GM03348 (cell line): ENCODE data around the gene KRTAP20-3.

ENCODE experiments used
- DNase-seq: peaks from one replicate; pipeline ENCODE4 v3.0.0; 2012; ENCODE audit warnings: low spot score

The KRTAP20-3 gene

DNA sequence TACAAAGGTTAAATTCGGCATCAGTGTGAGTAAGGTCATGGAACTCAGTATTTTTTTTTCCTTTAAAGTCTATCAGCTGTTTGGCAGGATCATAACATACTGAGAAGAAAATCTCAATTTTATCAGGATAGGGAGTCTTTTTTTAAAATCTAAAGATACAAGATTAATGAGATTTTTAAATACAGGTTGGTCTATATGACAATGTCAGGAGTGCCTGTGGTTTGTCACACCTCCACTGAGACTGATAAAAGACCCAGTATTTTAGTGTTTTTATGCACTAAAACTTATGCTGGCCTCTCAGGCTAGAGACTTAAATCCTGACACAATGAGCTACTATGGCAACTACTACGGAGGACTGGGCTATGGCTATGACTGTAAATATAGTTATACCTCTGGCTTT, at the start of gene KRTAP20-3:
Gene KRTAP20-3 (plus strand): TSS at position 301 of the 400 bp plus-strand sequence.
- DNase-seq, result no peak

DNA sequence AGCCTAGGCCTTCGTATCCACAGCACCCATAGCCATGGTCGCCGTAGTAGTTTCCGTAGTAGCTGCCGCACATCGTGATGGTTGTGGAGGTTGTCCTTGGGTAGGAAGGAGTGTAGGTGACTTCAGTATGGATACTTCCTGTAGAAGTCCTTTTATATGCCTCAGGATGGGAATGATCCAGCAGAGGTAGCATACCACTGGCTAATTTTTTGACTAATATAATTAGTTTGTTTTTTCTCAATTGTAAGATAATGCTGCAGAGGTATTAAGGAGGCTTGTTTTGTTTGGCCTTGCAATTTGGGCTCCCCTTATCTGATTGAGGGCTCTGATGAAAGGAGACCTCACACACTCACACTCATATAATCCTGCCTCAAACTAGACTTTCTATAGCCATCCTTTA, 43.9 kb upstream of the KRTAP20-3 start, which contains the start of gene KRTAP6-2:
Gene KRTAP6-2 (minus strand): TSS at position 101 of the 400 bp plus-strand sequence. CDS start 28 bp downstream, at position 73.
- no peak for DNase-seq

DNA sequence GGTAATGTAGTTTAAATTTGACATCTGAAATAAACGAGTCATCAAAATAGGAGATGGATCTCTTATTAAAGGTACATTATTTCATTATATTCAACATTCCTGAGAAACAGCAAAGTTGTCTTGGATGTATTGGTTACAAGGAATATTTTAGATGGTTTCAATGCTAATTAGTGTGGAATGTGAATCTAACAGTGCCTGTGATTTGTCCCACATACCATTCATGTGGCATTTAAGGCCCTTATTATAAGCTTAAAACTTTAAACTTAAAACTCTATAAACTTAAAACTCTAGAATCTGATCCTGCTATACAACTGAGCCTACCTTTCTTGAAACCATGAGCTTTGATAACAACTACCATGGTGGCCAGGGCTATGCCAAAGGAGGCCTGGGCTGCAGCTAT, 41.9 kb upstream of the KRTAP20-3 start, which contains the start of gene KRTAP22-1:
Gene KRTAP22-1 (plus strand): TSS at position 301 of the 400 bp plus-strand sequence.
- no peak for DNase-seq

DNA sequence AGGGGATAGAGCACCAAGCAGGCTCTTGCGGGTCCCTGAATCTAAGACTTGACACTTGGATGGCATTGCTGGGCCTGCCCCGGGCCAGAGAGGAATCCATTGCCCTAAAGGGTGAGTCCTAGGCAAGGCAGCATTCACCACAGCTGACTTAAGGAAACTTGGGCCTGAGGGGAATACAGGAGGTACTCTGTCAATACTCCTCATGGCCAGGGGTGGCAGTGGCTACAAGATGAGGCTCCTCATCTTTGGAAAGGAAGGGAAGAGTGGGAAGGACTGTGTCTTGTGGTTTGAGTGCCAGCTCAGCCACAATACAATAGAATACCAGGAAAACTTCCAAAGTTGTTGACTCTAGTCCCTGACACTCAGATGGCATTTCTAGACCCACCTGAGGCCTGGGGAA, 36.7 kb upstream of the KRTAP20-3 start:
- DNase-seq, result no peak

DNA sequence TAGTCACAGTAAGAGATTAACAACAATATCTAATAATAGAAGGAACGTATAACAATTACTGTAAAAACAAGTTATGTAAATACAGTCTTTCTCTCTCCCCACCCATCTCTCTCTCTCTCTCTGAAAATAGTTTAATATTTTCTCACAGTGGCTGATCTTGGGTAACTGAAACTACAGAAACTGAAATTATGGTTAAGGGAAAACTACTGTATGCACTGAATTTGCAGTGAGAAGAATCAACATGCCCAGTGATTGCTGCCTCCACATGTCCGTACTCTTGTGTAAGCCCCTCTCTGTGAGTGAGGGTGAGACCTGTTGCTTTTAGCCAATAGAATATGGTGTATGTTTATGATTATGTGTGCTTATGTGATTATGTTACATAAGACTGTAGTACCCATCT, 30.5 kb upstream of the KRTAP20-3 start:
- no peak for DNase-seq

- DNase-seq, result no peak
Measured at GRCh38 chr21:30613836-30614235, 28.8 kb upstream of the KRTAP20-3 start, which contains the start of gene KRTAP6-1. TSS of gene KRTAP6-1 (minus strand) at chr21:30613930. CDS start at chr21:30613904, 26 bp downstream.

- DNase-seq, result no peak
Measured at GRCh38 chr21:30615199-30615598, 27.5 kb upstream of the KRTAP20-3 start.

- DNase-seq, result no peak
Measured at GRCh38 chr21:30616125-30616524, 26.5 kb upstream of the KRTAP20-3 start, which contains the start of gene KRTAP20-1. TSS of gene KRTAP20-1 (plus strand) at chr21:30616425. CDS start at chr21:30616455, 30 bp downstream.

DNA sequence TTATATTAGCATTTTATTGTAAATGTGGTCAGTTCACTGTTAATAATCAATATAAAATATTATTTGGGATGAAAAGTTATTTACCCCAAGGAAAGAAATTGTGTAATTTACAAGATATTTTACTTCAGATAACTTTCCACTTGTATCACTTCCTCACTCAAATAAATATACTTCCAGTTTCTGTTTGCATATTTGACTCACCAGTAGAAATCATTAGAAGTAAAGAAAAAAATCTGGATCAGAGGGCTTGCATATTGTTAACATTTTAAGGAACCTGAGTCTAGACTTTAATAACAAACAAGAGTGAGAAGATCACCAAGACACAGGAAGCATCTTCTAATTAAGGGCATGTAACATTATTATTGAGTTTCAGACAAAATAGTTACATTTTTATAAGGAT, 22.6 kb upstream of the KRTAP20-3 start:
- no peak for DNase-seq

GRCh38 chr21:30620522-30620921, 22.1 kb upstream of the KRTAP20-3 start, which contains the start of gene KRTAP20-4:
TSS of gene KRTAP20-4 (plus strand) at chr21:30620627.
- DNase-seq, result no peak

DNA sequence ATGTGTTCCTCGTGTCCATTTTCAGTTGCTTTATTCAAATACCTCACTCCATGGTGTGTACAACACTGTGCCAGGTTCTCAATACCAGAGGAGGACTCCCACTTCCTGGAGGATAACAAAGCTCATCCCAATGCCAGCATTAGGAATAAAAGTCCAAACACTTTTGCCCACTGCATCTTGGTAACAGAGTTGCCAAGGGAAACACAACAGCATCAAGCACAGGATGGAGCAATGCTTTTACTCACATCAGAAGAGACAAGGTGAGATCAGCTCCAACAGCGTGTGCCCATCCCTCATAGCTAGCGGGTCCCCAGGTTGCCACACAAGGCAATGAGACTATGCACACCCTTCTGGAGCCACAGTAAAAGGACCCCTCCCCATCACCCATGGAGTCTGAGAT, 19.3 kb upstream of the KRTAP20-3 start:
- no peak for DNase-seq

GRCh38 chr21:30625449-30626165, 17.1 kb upstream of the KRTAP20-3 start:
- no peak for DNase-seq

- no peak for DNase-seq
Measured at GRCh38 chr21:30628109-30628508, 14.6 kb upstream of the KRTAP20-3 start.

GRCh38 chr21:30629200-30629599, 13.5 kb upstream of the KRTAP20-3 start:
- no peak for DNase-seq

GRCh38 chr21:30634906-30635305, 7.8 kb upstream of the KRTAP20-3 start, which contains the start of gene KRTAP20-2:
TSS of gene KRTAP20-2 (plus strand) at chr21:30635206. CDS start at chr21:30635264, 58 bp downstream.
- DNase-seq, result no peak

- no peak for DNase-seq
Measured at GRCh38 chr21:30638686-30639085, 4.0 kb upstream of the KRTAP20-3 start.

GRCh38 chr21:30646904-30647414, 4.3 kb downstream of the KRTAP20-3 start:
- no peak for DNase-seq

DNA sequence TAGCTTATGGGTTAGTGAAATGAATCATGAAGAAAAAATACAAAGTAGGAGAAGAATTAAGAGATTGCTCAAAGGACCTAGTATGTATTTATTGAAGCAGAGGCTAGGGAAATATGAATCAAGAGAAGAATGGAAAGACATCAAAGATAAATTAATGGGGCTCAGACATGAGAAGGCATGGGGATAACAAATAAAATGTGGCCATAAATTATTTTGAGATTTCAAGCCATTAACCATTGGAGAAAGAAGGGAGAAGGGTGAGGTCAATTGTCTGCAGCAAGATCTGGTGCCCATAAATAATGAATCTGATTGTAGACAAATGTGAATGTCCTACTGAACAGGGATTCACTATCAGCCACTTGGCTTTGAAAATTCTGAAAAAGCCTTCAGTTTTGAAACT, 10.2 kb downstream of the KRTAP20-3 start:
- DNase-seq, result no peak

GRCh38 chr21:30668776-30669175, 26.1 kb downstream of the KRTAP20-3 start:
- no peak for DNase-seq

- no peak for DNase-seq
Measured at GRCh38 chr21:30672985-30673650, 30.5 kb downstream of the KRTAP20-3 start.

GRCh38 chr21:30674312-30674711, 31.6 kb downstream of the KRTAP20-3 start:
- DNase-seq, result no peak

DNA sequence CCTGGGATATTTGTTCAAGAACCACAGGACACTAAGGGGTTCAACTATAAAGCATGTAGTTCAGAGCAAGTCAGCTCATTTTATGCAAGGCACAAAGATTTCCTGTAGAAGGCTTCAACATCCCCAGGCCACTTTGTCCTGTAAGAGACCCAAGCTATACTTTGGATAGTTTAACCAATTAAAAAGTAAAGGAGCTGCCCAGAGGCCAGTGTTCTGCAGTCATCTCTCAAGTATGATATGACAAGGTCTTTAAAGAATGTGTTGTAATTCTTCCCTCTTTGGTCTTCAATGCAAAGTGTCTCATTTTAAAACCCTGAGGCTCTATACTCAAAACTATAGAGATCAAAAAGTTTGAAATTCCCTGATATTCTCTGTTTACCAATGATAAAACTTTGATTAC, 34.1 kb downstream of the KRTAP20-3 start:
- DNase-seq, result no peak

DNA sequence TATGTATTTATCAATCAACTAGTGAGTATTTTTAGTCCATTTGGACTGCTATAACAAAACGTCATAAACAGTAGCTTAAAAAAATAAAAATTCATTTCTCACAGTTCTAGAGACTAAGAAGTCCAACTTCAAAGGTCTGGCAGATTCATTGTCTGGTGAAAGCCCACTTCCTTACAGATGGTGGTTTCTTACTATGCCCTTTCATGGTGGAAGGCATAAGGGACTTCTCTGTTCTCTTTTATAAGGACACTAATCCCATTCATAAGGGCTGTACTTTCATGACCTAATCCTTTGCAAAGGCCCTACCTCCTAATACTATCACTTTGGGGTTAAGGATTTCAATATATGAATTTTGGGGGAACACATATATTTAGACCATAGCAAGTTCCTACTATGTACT, 37.9 kb downstream of the KRTAP20-3 start:
- no peak for DNase-seq
